Trophoblast cell (in vitro differentiated cells and primary cell): ENCODE data around the gene RAB8A.

ENCODE experiments used
- DNase-seq, 2 donors: peaks; one replicate each; pipeline ENCODE4 v3.0.0-alpha.2; 2016
- H2AFZ ChIP-seq: 2 replicates; pipeline ENCODE4 v1.6.1; 2013; ENCODE audit warnings: low read length, moderate library complexity, mild to moderate bottlenecking; ENCODE audit not compliant: insufficient read depth, poor library complexity
- H2AK5ac ChIP-seq: 2 replicates; pipeline ENCODE4 v1.6.1; 2013; ENCODE audit warnings: mild to moderate bottlenecking, low read length
- H2BK120ac ChIP-seq: 2 replicates; pipeline ENCODE4 v1.6.1; 2013; ENCODE audit warnings: low read length, mild to moderate bottlenecking, moderate library complexity; ENCODE audit not compliant: insufficient read depth, poor library complexity
- H2BK12ac ChIP-seq: 2 replicates; pipeline ENCODE4 v1.6.1; 2013; ENCODE audit warnings: mild to moderate bottlenecking, low read length, moderate library complexity
- H2BK5ac ChIP-seq: 2 replicates; pipeline ENCODE4 v1.6.1; 2013; ENCODE audit warnings: low read length, low read depth, moderate library complexity, mild to moderate bottlenecking; ENCODE audit not compliant: poor library complexity
- H3K14ac ChIP-seq: 2 replicates; pipeline ENCODE4 v1.6.1; 2013; ENCODE audit warnings: mild to moderate bottlenecking, low read length
- H3K18ac ChIP-seq: 2 replicates; pipeline ENCODE4 v1.6.1; 2013; ENCODE audit warnings: mild to moderate bottlenecking, low read length
- H3K23ac ChIP-seq: 2 replicates; pipeline ENCODE4 v1.6.1; 2013; ENCODE audit warnings: low read length
- H3K27ac ChIP-seq: 2 replicates; pipeline ENCODE4 v1.5.1; 2013; ENCODE audit warnings: low read depth, mild to moderate bottlenecking, inconsistent platforms, low read length, moderate library complexity
- H3K27me3 ChIP-seq: 2 replicates; pipeline ENCODE4 v1.6.1; 2013; ENCODE audit warnings: inconsistent platforms, mild to moderate bottlenecking, low read length, moderate library complexity; ENCODE audit not compliant: insufficient read depth
- H3K36me3 ChIP-seq, 2 experiments: 1 replicate in 1 of 2; 2 replicates in 1 of 2; pipeline ENCODE4 v1.6.1; 2013; ENCODE audit warnings: low read length in 2 of 2, mild to moderate bottlenecking in 2 of 2, moderate library complexity in 1 of 2; ENCODE audit not compliant: insufficient read depth in 2 of 2, control insufficient read depth in 1 of 2
- H3K4ac ChIP-seq: 2 replicates; pipeline ENCODE4 v1.6.1; 2013; ENCODE audit warnings: low read depth, mild to moderate bottlenecking, low read length, moderate library complexity
- H3K4me1 ChIP-seq, 2 experiments: 1 replicate in 1 of 2; 2 replicates in 1 of 2; pipeline ENCODE4 v1.6.1; 2013; ENCODE audit warnings: low read length in 2 of 2, mild to moderate bottlenecking in 2 of 2, moderate library complexity in 1 of 2; ENCODE audit not compliant: insufficient read depth in 2 of 2, control insufficient read depth in 1 of 2
- H3K4me2 ChIP-seq: 2 replicates; pipeline ENCODE4 v1.6.1; 2013; ENCODE audit warnings: inconsistent platforms, mild to moderate bottlenecking, low read length, moderate library complexity
- H3K4me3 ChIP-seq: 2 replicates; pipeline ENCODE4 v1.5.1; 2013; ENCODE audit warnings: mild to moderate bottlenecking, low read depth, low read length, inconsistent platforms
- H3K79me1 ChIP-seq: one replicate; pipeline ENCODE4 v1.6.1; 2013; ENCODE audit warnings: low read length
- H3K79me2 ChIP-seq: 2 replicates; pipeline ENCODE4 v1.6.1; 2013; ENCODE audit warnings: low read length, mild to moderate bottlenecking; ENCODE audit not compliant: control insufficient read depth, insufficient read depth, poor library complexity
- H3K9ac ChIP-seq: 2 replicates; pipeline ENCODE4 v1.6.1; 2013; ENCODE audit warnings: mild to moderate bottlenecking, low read length
- H3K9me3 ChIP-seq: 2 replicates; pipeline ENCODE4 v1.6.1; 2013; ENCODE audit warnings: low read depth, mild to moderate bottlenecking, control low read depth, inconsistent platforms, low read length; ENCODE audit not compliant: insufficient read depth
- H4K12ac ChIP-seq: 2 replicates; pipeline ENCODE4 v1.6.1; 2013; ENCODE audit warnings: low read depth, mild to moderate bottlenecking, low read length, moderate library complexity
- H4K8ac ChIP-seq: 2 replicates; pipeline ENCODE4 v1.6.1; 2013; ENCODE audit warnings: low read depth, mild to moderate bottlenecking, low read length, moderate library complexity
- H4K91ac ChIP-seq: one replicate; pipeline ENCODE4 v1.6.1; 2013; ENCODE audit warnings: low read depth, mild to moderate bottlenecking, low read length, moderate library complexity
- WGBS: extraction: QIAGEN DNeasy Blood & Tissue Kit; methylation state at CpG from one replicate; pipeline ENCODE4 v1.1.7; 2013; ENCODE audit warnings: missing lambda C conversion rate; ENCODE audit not compliant: insufficient read length, insufficient coverage; ENCODE audit errors: extremely low coverage; 5-methylcytosine and 5-hydroxymethylcytosine counted together

Gene RAB8A

GRCh38 chr19:16074488-16075365 lies 37.0 kb upstream of the RAB8A start:
- Histone ChIP-seq H3K14ac (no peak overlapping the region), H3K4ac (no peak overlapping the region), H3K4me2 (no peak overlapping the region), H2BK12ac (peak overlapping the region; percentile 8), H3K23ac (no peak overlapping the region), H3K18ac (no peak overlapping the region), H3K27me3 (no peaks in the 10 kb centered on the region), H3K36me3 (peaks cover 0 to 6% of the 10 kb centered on the region in 2 experiments), H3K79me2 (peaks cover 28% of the 10 kb centered on the region), H3K4me1 (peaks cover 8 to 18% of the 10 kb centered on the region in 2 experiments), H2AFZ (no peak overlapping the region), H3K79me1 (peaks cover 32% of the 10 kb centered on the region), H3K9ac (no peak overlapping the region), H3K9me3 (no peaks in the 10 kb centered on the region), H3K27ac (no peak overlapping the region), H4K12ac (no peak overlapping the region), H2AK5ac (peak overlapping the region; percentile 9), H4K91ac (no peak overlapping the region), H3K4me3 (no peak overlapping the region), H2BK120ac (no peak overlapping the region), H4K8ac (no peak overlapping the region), H2BK5ac (no peak overlapping the region)
- whole genome bisulfite sequencing, result no CpG with 5 or more reads among the region's 10 CpGs
- DNase-seq, result peak; percentile 55 to 58

DNA sequence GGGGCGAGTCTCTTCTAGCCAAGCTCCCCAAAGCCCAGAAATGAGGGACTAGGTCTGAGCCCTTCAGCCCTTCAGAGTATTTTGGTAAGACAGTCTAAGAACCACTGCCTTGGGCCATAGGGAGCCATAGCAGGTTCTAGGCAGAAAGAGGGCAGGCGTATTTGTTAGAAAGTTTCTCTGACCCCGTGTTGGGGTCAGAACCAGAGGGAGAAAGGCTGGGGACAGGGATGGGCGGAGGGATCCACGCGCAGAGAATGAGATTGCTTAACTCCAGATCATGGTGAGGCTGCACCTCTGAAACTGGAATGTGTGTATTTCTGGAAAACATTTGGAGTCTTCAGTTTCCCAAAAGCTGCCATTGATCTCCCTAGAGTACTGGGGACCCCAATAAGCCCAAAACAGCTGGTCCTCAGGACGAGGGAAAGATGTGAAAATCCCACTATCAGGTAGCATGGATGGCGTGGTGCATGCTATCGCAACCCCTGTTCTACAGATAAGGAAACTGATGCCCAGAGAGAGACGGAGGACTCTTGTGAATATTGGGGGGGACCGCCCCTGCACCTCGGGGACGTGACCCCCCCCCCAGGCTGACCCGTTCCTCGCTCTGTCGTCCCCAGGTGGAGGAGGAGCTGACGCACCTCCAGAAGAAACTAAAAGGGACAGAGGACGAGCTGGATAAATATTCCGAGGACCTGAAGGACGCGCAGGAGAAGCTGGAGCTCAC lies 36.1 kb upstream of the RAB8A start:
- peak overlapping the region; percentile 95 for H3K14ac ChIP-seq
- peak overlapping the region; percentile 74 for H3K4ac ChIP-seq
- peaks cover 36% of the 10 kb centered on the region for H3K79me2 ChIP-seq
- H3K79me1 ChIP-seq, result peaks cover 34% of the 10 kb centered on the region
- H3K4me2 ChIP-seq, result peak overlapping the region; percentile 60
- H3K18ac ChIP-seq, result peak overlapping the region; percentile 90
- peak overlapping the region; percentile 87 for H2AFZ ChIP-seq
- DNase-seq, result peak in 1 of 2 donors; percentile 28
- H3K27ac ChIP-seq, result peak overlapping the region; percentile 93
- peak overlapping the region; percentile 52 for H3K4me3 ChIP-seq
- H3K4me1 ChIP-seq, result peaks cover 11 to 21% of the 10 kb centered on the region in 2 experiments
- peak overlapping the region; percentile 28 for H2AK5ac ChIP-seq
- H4K12ac ChIP-seq, result peak overlapping the region; percentile 33
- H3K27me3 ChIP-seq, result no peaks in the 10 kb centered on the region
- H4K8ac ChIP-seq, result peak overlapping the region; percentile 68
- H3K23ac ChIP-seq, result no peak overlapping the region
- peaks cover 8 to 13% of the 10 kb centered on the region in 2 experiments for H3K36me3 ChIP-seq
- peak overlapping the region; percentile 83 for H4K91ac ChIP-seq
- H3K9me3 ChIP-seq, result no peaks in the 10 kb centered on the region
- peak overlapping the region; percentile 78 for H2BK120ac ChIP-seq
- no CpG with 5 or more reads among the region's 21 CpGs for WGBS
- H2BK12ac ChIP-seq, result peak overlapping the region; percentile 67
- H3K9ac ChIP-seq, result peak overlapping the region; percentile 20
- peak overlapping the region; percentile 88 for H2BK5ac ChIP-seq

DNA sequence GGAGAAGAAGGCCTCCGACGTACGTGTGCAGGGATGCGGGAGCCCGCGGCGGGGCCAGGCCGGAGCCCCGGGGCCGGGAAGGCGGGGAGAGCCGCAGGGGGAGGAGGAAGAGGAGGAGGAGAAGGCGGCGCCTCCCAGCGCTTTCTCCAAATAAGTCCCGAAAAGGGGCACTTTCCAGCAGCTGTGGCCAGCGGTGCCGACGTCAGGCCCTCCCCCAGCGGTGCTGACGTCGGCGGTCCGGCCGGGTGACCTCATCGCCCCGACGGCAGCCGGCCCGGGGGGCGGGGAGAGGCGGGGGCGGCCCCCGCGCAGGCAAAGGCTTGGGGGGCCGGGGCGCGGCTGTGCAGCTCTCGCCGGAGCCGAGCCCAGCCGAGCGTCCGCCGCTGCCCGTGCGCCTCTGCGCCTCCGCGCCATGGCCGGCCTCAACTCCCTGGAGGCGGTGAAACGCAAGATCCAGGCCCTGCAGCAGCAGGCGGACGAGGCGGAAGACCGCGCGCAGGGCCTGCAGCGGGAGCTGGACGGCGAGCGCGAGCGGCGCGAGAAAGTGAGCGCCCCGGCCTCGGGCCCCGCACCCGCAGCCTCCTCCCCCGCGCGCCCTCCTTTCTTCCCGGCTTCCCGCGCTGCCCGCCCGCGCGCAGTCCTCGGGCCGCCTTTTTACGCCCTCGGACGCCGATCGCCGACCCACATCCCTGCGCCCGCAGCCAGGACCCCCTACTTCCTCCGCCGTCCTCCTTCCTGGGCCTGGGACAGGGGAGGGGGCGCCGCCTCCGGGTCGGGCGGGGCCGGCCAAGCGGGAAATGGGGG lies 35.3 kb upstream of the RAB8A start, which contains the start of gene TPM4:
TPM4 (plus strand) TSS at position 342 of the 804 bp plus-strand sequence; CDS start at position 413, 71 bp downstream.
- H3K14ac ChIP-seq, result peak within 1 kb of the TSS; percentile 97
- H4K8ac ChIP-seq, result peak within 1 kb of the TSS; percentile 80
- peak within 1 kb of the TSS; percentile 85 for H3K4me2 ChIP-seq
- H3K27me3 ChIP-seq, result no peaks in the 10 kb centered on the region
- H3K4me3 ChIP-seq, result peak within 1 kb of the TSS; percentile 99
- peak within 1 kb of the TSS; percentile 33 for H4K12ac ChIP-seq
- peak within 1 kb of the TSS; percentile 87 for H2AFZ ChIP-seq
- peak within 1 kb of the TSS; percentile 88 for H4K91ac ChIP-seq
- H3K9me3 ChIP-seq, result no peaks in the 10 kb centered on the region
- H3K36me3 ChIP-seq, result peaks cover 16 to 18% of the 10 kb centered on the region in 2 experiments
- peaks cover 35% of the 10 kb centered on the region for H3K79me1 ChIP-seq
- H3K4ac ChIP-seq, result peak within 1 kb of the TSS; percentile 100
- peak; percentile 97 to 98 for DNase-seq
- no CpG with 5 or more reads among the region's 101 CpGs for WGBS
- H3K4me1 ChIP-seq, result peaks cover 10 to 19% of the 10 kb centered on the region in 2 experiments
- no peak within 1 kb of the TSS for H3K23ac ChIP-seq
- peak within 1 kb of the TSS; percentile 67 for H2BK12ac ChIP-seq
- H3K9ac ChIP-seq, result peak within 1 kb of the TSS; percentile 100
- peak within 1 kb of the TSS; percentile 88 for H2AK5ac ChIP-seq
- peak within 1 kb of the TSS; percentile 96 for H2BK5ac ChIP-seq
- H3K79me2 ChIP-seq, result peaks cover 39% of the 10 kb centered on the region
- peak within 1 kb of the TSS; percentile 99 for H3K18ac ChIP-seq
- peak within 1 kb of the TSS; percentile 90 for H2BK120ac ChIP-seq
- peak within 1 kb of the TSS; percentile 96 for H3K27ac ChIP-seq
